GM12875 (cell line): ENCODE data around the gene ZNF563.

Source experiments
- H3K4me3 ChIP-seq: one replicate; pipeline ENCODE4 v1.5.1; 2011; ENCODE audit warnings: low read depth, low read length, control low read depth
- TF ChIP-seq, protein P1 (sequence below): IDR thresholded peaks from 2 replicates; pipeline ENCODE4 v1.5.1; 2011; ENCODE audit warnings: low read depth, mild to moderate bottlenecking, control low read depth, inconsistent platforms, low read length, moderate library complexity, borderline replicate concordance; ENCODE audit not compliant: insufficient read depth

The ZNF563 gene

DNA sequence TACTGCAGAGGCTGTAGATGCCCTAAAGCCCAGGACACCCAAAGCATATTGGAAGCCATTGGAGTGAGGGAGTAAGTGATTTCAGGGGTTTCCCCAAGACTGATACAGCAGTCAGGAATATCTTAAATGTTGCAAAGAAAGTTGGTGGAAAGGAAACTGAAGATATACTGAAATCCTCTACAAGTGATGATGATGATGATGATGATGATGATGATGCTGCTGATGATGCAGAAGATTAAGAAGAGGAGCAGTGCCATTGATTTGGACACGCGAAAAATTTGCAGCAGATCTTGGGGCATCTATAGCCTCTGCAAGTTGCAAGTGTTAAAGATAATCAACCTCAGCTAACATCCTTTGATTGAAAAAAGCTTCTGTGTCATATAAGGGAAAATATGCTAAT lies 62.6 kb downstream of the ZNF563 start:
- no peak overlapping the region for H3K4me3 ChIP-seq
- TF ChIP-seq, protein P1, sequence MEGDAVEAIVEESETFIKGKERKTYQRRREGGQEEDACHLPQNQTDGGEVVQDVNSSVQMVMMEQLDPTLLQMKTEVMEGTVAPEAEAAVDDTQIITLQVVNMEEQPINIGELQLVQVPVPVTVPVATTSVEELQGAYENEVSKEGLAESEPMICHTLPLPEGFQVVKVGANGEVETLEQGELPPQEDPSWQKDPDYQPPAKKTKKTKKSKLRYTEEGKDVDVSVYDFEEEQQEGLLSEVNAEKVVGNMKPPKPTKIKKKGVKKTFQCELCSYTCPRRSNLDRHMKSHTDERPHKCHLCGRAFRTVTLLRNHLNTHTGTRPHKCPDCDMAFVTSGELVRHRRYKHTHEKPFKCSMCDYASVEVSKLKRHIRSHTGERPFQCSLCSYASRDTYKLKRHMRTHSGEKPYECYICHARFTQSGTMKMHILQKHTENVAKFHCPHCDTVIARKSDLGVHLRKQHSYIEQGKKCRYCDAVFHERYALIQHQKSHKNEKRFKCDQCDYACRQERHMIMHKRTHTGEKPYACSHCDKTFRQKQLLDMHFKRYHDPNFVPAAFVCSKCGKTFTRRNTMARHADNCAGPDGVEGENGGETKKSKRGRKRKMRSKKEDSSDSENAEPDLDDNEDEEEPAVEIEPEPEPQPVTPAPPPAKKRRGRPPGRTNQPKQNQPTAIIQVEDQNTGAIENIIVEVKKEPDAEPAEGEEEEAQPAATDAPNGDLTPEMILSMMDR = no peak
